HEK293 (cell line): ENCODE results near the gene CETP.

Experiments used
- GLIS2 ChIP-seq: fragments of 450-650 bp; formaldehyde crosslinking; IDR thresholded peaks from 2 replicates; pipeline ENCODE4 v1.5.1; 2016; ENCODE audit warnings: missing biosample characterization, missing genetic modification characterization
- HOXD13 ChIP-seq: sonication (generic); formaldehyde crosslinking; IDR thresholded peaks from 2 replicates; pipeline ENCODE4 v1.8.0; 2022; ENCODE audit warnings: missing genetic modification reagents, borderline replicate concordance
- IKZF3 ChIP-seq: fragments of 450-650 bp; IDR thresholded peaks from 2 replicates; pipeline ENCODE4 v1.5.0; 2018; ENCODE audit warnings: missing biosample characterization, mild to moderate bottlenecking, missing genetic modification characterization, moderate library complexity
- KLF1 ChIP-seq: fragments of 450-650 bp; formaldehyde crosslinking; IDR thresholded peaks from 2 replicates; pipeline ENCODE4 v1.5.1; 2016; ENCODE audit warnings: missing biosample characterization, missing genetic modification characterization
- SP3 ChIP-seq: fragments of 450-650 bp; formaldehyde crosslinking; IDR thresholded peaks from 2 replicates; pipeline ENCODE4 v1.5.1; 2016; ENCODE audit warnings: missing biosample characterization, missing genetic modification characterization
- SP7 ChIP-seq: fragments of 450-650 bp; formaldehyde crosslinking; IDR thresholded peaks from 2 replicates; pipeline ENCODE4 v1.5.1; 2016; ENCODE audit warnings: missing biosample characterization, missing genetic modification characterization
- YY2 ChIP-seq: fragments of 450-650 bp; formaldehyde crosslinking; IDR thresholded peaks from 2 replicates; pipeline ENCODE4 v1.5.1; 2016; ENCODE audit warnings: missing biosample characterization, missing genetic modification characterization
- ZNF112 ChIP-seq: fragments of 450-650 bp; formaldehyde crosslinking; IDR thresholded peaks from 2 replicates; pipeline ENCODE4 v1.5.0; 2017; ENCODE audit warnings: missing biosample characterization, missing genetic modification characterization
- ZNF211 ChIP-seq: fragments of 450-650 bp; formaldehyde crosslinking; IDR thresholded peaks from 2 replicates; pipeline ENCODE4 v1.5.1; 2016; ENCODE audit warnings: low read depth, missing biosample characterization, missing genetic modification characterization
- ZNF335 ChIP-seq: fragments of 450-650 bp; formaldehyde crosslinking; conservative IDR thresholded peaks from 2 replicates; pipeline ENCODE4 v1.5.1; 2016; ENCODE audit warnings: missing biosample characterization, missing genetic modification characterization
- ZNF366 ChIP-seq: fragments of 450-650 bp; formaldehyde crosslinking; conservative IDR thresholded peaks from 2 replicates; pipeline ENCODE4 v1.5.1; 2016; ENCODE audit warnings: missing biosample characterization, missing genetic modification characterization
- ZNF416 ChIP-seq: fragments of 450-650 bp; formaldehyde crosslinking; IDR thresholded peaks from 2 replicates; pipeline ENCODE4 v1.5.1; 2016; ENCODE audit warnings: missing biosample characterization, missing genetic modification characterization
- ZNF433 ChIP-seq: fragments of 450-650 bp; formaldehyde crosslinking; IDR thresholded peaks from 2 replicates; pipeline ENCODE4 v1.5.1; 2016; ENCODE audit warnings: missing biosample characterization, missing genetic modification characterization, low read depth
- ZNF549 ChIP-seq: fragments of 450-650 bp; IDR thresholded peaks from 2 replicates; pipeline ENCODE4 v1.5.1; 2018; ENCODE audit warnings: missing biosample characterization, missing genetic modification characterization, mild to moderate bottlenecking, inconsistent platforms, moderate library complexity
- ZNF560 ChIP-seq: fragments of 450-650 bp; formaldehyde crosslinking; IDR thresholded peaks from 2 replicates; pipeline ENCODE4 v1.5.1; 2017; ENCODE audit warnings: missing biosample characterization, missing genetic modification characterization, borderline replicate concordance
- ZNF610 ChIP-seq: fragments of 450-650 bp; formaldehyde crosslinking; IDR thresholded peaks from 2 replicates; pipeline ENCODE4 v1.5.1; 2016; ENCODE audit warnings: missing biosample characterization, missing genetic modification characterization, borderline replicate concordance
- ZNF660 ChIP-seq: fragments of 450-650 bp; IDR thresholded peaks from 2 replicates; pipeline ENCODE4 v1.5.1; 2018; ENCODE audit warnings: missing biosample characterization, mild to moderate bottlenecking, missing genetic modification characterization
- TF ChIP-seq, protein P1 (sequence below): fragments of 450-650 bp; formaldehyde crosslinking; IDR thresholded peaks from 2 replicates; pipeline ENCODE4 v1.5.1; 2016; ENCODE audit warnings: missing biosample characterization, missing genetic modification characterization
- TF ChIP-seq, protein P2 (sequence below): fragments of 450-650 bp; formaldehyde crosslinking; IDR thresholded peaks from 2 replicates; pipeline ENCODE4 v1.5.1; 2016; ENCODE audit warnings: missing biosample characterization, missing genetic modification characterization
- TF ChIP-seq, protein P3 (sequence below): fragments of 450-650 bp; formaldehyde crosslinking; IDR thresholded peaks from 2 replicates; pipeline ENCODE4 v1.5.1; 2016; ENCODE audit warnings: missing biosample characterization, missing genetic modification characterization
- TF ChIP-seq, protein P4 (sequence below): fragments of 450-650 bp; formaldehyde crosslinking; IDR thresholded peaks from 2 replicates; pipeline ENCODE4 v1.5.1; 2016; ENCODE audit warnings: missing biosample characterization, missing genetic modification characterization
- TF ChIP-seq, protein P5 (sequence below): fragments of 450-650 bp; formaldehyde crosslinking; IDR thresholded peaks from 2 replicates; pipeline ENCODE4 v1.5.1; 2017; ENCODE audit warnings: missing biosample characterization, missing genetic modification characterization
- TF ChIP-seq, protein P6 (sequence below): fragments of 450-650 bp; formaldehyde crosslinking; IDR thresholded peaks from 2 replicates; pipeline ENCODE4 v1.5.1; 2017; ENCODE audit warnings: missing biosample characterization, missing genetic modification characterization
- TF ChIP-seq, protein P7 (sequence below): fragments of 450-650 bp; formaldehyde crosslinking; IDR thresholded peaks from 2 replicates; pipeline ENCODE4 v1.5.1; 2016; ENCODE audit warnings: missing biosample characterization, missing genetic modification characterization

Gene CETP

DNA sequence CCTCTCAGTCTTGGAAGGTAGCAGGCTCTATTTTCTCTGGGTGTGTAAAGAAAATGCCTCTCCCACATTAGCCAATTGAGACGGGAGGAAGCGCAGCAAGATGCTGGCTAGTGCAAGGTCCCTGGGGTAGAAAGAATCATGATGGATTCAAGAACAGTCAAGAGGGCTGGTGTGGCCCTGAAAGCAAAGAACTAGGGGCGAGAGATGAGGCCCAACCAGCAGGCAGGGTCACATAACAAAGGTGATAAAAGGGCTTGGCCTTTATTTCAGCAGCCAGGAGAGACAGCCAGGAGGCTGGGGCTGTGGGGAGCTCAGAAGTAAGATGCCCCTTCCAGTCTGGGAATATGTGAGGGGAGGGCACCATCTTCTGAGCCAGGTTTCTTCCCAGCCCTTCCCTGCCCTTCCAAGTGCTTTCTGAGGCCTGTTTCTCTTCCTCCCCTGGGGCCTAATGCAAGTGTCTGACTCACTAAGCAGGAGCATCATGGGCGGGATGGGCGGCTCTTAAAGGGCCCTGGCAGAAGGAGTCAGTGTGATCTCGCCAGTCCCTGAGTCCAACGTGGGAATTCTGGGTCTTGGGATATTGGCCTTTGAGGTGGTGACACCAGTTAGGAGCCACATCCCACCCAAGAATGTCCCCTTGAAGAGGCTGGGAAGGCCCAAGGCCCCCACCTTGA, 23.7 kb downstream of the CETP start (continued):
- TF ChIP-seq, protein P1, sequence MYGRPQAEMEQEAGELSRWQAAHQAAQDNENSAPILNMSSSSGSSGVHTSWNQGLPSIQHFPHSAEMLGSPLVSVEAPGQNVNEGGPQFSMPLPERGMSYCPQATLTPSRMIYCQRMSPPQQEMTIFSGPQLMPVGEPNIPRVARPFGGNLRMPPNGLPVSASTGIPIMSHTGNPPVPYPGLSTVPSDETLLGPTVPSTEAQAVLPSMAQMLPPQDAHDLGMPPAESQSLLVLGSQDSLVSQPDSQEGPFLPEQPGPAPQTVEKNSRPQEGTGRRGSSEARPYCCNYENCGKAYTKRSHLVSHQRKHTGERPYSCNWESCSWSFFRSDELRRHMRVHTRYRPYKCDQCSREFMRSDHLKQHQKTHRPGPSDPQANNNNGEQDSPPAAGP (tag by site-specific recombination) = peak; percentile 65; the same call in 1 of the 2 replicates
- TF ChIP-seq, protein P2, sequence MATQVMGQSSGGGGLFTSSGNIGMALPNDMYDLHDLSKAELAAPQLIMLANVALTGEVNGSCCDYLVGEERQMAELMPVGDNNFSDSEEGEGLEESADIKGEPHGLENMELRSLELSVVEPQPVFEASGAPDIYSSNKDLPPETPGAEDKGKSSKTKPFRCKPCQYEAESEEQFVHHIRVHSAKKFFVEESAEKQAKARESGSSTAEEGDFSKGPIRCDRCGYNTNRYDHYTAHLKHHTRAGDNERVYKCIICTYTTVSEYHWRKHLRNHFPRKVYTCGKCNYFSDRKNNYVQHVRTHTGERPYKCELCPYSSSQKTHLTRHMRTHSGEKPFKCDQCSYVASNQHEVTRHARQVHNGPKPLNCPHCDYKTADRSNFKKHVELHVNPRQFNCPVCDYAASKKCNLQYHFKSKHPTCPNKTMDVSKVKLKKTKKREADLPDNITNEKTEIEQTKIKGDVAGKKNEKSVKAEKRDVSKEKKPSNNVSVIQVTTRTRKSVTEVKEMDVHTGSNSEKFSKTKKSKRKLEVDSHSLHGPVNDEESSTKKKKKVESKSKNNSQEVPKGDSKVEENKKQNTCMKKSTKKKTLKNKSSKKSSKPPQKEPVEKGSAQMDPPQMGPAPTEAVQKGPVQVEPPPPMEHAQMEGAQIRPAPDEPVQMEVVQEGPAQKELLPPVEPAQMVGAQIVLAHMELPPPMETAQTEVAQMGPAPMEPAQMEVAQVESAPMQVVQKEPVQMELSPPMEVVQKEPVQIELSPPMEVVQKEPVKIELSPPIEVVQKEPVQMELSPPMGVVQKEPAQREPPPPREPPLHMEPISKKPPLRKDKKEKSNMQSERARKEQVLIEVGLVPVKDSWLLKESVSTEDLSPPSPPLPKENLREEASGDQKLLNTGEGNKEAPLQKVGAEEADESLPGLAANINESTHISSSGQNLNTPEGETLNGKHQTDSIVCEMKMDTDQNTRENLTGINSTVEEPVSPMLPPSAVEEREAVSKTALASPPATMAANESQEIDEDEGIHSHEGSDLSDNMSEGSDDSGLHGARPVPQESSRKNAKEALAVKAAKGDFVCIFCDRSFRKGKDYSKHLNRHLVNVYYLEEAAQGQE (tag by site-specific recombination) = no peak
- TF ChIP-seq KLF1 (tag by site-specific recombination) (peak; percentile 77), SP7 (tag by site-specific recombination) (peak; percentile 48; the same call in 1 of the 2 replicates), HOXD13 (CRISPR knock-in tag) (no peak), ZNF366 (no peak), ZNF335 (tag by site-specific recombination) (peak; percentile 70; the same call in 1 of the 2 replicates), ZNF211 (tag by site-specific recombination) (no peak), ZNF112 (no peak), ZNF433 (tag by site-specific recombination) (no peak), GLIS2 (tag by site-specific recombination) (no peak), YY2 (no peak), ZNF549 (tag by site-specific recombination) (no peak), ZNF610 (tag by site-specific recombination) (no peak), ZNF660 (peak; percentile 69; the same call in 1 of the 2 replicates), ZNF416 (tag by site-specific recombination) (no peak), ZNF560 (tag by site-specific recombination) (no peak), IKZF3 (peak; percentile 36; the same call in 1 of the 2 replicates), SP3 (peak; percentile 26; the same call in 1 of the 2 replicates)
- TF ChIP-seq, protein P3, sequence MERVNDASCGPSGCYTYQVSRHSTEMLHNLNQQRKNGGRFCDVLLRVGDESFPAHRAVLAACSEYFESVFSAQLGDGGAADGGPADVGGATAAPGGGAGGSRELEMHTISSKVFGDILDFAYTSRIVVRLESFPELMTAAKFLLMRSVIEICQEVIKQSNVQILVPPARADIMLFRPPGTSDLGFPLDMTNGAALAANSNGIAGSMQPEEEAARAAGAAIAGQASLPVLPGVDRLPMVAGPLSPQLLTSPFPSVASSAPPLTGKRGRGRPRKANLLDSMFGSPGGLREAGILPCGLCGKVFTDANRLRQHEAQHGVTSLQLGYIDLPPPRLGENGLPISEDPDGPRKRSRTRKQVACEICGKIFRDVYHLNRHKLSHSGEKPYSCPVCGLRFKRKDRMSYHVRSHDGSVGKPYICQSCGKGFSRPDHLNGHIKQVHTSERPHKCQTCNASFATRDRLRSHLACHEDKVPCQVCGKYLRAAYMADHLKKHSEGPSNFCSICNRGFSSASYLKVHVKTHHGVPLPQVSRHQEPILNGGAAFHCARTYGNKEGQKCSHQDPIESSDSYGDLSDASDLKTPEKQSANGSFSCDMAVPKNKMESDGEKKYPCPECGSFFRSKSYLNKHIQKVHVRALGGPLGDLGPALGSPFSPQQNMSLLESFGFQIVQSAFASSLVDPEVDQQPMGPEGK = peak; percentile 43; the same call in 1 of the 2 replicates
- TF ChIP-seq, protein P4, sequence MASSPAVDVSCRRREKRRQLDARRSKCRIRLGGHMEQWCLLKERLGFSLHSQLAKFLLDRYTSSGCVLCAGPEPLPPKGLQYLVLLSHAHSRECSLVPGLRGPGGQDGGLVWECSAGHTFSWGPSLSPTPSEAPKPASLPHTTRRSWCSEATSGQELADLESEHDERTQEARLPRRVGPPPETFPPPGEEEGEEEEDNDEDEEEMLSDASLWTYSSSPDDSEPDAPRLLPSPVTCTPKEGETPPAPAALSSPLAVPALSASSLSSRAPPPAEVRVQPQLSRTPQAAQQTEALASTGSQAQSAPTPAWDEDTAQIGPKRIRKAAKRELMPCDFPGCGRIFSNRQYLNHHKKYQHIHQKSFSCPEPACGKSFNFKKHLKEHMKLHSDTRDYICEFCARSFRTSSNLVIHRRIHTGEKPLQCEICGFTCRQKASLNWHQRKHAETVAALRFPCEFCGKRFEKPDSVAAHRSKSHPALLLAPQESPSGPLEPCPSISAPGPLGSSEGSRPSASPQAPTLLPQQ (tag by site-specific recombination) = peak; percentile 63
- TF ChIP-seq, protein P5, sequence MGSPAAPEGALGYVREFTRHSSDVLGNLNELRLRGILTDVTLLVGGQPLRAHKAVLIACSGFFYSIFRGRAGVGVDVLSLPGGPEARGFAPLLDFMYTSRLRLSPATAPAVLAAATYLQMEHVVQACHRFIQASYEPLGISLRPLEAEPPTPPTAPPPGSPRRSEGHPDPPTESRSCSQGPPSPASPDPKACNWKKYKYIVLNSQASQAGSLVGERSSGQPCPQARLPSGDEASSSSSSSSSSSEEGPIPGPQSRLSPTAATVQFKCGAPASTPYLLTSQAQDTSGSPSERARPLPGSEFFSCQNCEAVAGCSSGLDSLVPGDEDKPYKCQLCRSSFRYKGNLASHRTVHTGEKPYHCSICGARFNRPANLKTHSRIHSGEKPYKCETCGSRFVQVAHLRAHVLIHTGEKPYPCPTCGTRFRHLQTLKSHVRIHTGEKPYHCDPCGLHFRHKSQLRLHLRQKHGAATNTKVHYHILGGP (tag by site-specific recombination) = no peak
- TF ChIP-seq, protein P6, sequence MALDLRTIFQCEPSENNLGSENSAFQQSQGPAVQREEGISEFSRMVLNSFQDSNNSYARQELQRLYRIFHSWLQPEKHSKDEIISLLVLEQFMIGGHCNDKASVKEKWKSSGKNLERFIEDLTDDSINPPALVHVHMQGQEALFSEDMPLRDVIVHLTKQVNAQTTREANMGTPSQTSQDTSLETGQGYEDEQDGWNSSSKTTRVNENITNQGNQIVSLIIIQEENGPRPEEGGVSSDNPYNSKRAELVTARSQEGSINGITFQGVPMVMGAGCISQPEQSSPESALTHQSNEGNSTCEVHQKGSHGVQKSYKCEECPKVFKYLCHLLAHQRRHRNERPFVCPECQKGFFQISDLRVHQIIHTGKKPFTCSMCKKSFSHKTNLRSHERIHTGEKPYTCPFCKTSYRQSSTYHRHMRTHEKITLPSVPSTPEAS (tag by site-specific recombination) = no peak
- TF ChIP-seq, protein P7, sequence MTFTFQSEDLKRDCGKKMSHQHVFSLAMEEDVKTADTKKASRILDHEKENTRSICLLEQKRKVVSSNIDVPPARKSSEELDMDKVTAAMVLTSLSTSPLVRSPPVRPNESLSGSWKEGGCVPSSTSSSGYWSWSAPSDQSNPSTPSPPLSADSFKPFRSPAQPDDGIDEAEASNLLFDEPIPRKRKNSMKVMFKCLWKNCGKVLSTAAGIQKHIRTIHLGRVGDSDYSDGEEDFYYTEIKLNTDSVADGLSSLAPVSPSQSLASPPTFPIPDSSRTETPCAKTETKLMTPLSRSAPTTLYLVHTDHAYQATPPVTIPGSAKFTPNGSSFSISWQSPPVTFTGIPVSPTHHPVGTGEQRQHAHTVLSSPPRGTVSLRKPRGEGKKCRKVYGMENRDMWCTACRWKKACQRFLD (tag by site-specific recombination) = no peak
